GM18519 (cell line): ENCODE results near the gene SARM1.
"Not testable (repeated sequence)": the region's sequence is repeated elsewhere in the genome, so short reads cannot be mapped to it uniquely, and the experiment has no call there.

Experiments used
- ATAC-seq: cut with Tn5 transposase; IDR thresholded peaks from one replicate; pipeline ENCODE4 v1.9.1; 2021; ENCODE audit warnings: mild to moderate bottlenecking, moderate library complexity; ENCODE audit not compliant: unreplicated experiment, low FRiP score

The SARM1 gene

GRCh38 chr17:28412099-28412498 is 40.6 kb downstream of the SARM1 start:
- ATAC-seq, result no peak

- ATAC-seq, result no peak
Measured at GRCh38 chr17:28413804-28414203, 42.3 kb downstream of the SARM1 start.

- no peak for ATAC-seq
Measured at GRCh38 chr17:28415886-28416285, 44.4 kb downstream of the SARM1 start.

GRCh38 chr17:28416703-28417311 is 45.3 kb downstream of the SARM1 start:
- no peak for ATAC-seq

GRCh38 chr17:28421787-28422305 is 50.4 kb downstream of the SARM1 start:
- ATAC-seq, result no peak

GRCh38 chr17:28425206-28425605 is 53.7 kb downstream of the SARM1 start:
- no peak for ATAC-seq

- no peak for ATAC-seq
Measured at GRCh38 chr17:28426081-28426519, 54.6 kb downstream of the SARM1 start.

GRCh38 chr17:28427371-28427770 is 55.9 kb downstream of the SARM1 start:
- no peak for ATAC-seq

GRCh38 chr17:28427982-28428381 is 56.5 kb downstream of the SARM1 start:
- ATAC-seq, result not testable (repeated sequence)

- no peak for ATAC-seq
Measured at GRCh38 chr17:28433721-28434120, 62.2 kb downstream of the SARM1 start.

GRCh38 chr17:28434326-28434725 is 62.8 kb downstream of the SARM1 start:
- ATAC-seq, result not testable (repeated sequence)

- no peak for ATAC-seq
Measured at GRCh38 chr17:28443901-28444638, 72.6 kb downstream of the SARM1 start.

GRCh38 chr17:28446716-28447395 is 75.4 kb downstream of the SARM1 start:
- no peak for ATAC-seq

GRCh38 chr17:28447396-28447760 is 75.9 kb downstream of the SARM1 start:
- no peak for ATAC-seq

GRCh38 chr17:28449859-28450258 is 78.4 kb downstream of the SARM1 start:
- no peak for ATAC-seq
